Neuronal stem cell (in vitro differentiated cells): Measurements from ENCODE around the gene FOXL1.

ENCODE experiments used
- DNase-seq: peaks from one replicate; pipeline ENCODE4 v3.0.0-alpha.2; 2013; ENCODE audit warnings: low spot score
- H2AFZ ChIP-seq: one replicate; pipeline ENCODE4 v1.6.1; 2013; ENCODE audit warnings: mild to moderate bottlenecking, low read length, inconsistent platforms
- H2AK5ac ChIP-seq: 2 replicates; pipeline ENCODE4 v1.6.1; 2013; ENCODE audit warnings: low read depth, mild to moderate bottlenecking, inconsistent platforms, low read length, moderate library complexity, mixed read lengths
- H2BK120ac ChIP-seq: 2 replicates; pipeline ENCODE4 v1.6.1; 2013; ENCODE audit warnings: low read depth, mild to moderate bottlenecking, inconsistent platforms, low read length, moderate library complexity, mixed read lengths
- H2BK12ac ChIP-seq: one replicate; pipeline ENCODE4 v1.6.1; 2013; ENCODE audit warnings: low read length, inconsistent platforms
- H2BK15ac ChIP-seq: 2 replicates; pipeline ENCODE4 v1.6.1; 2013; ENCODE audit warnings: mild to moderate bottlenecking, low read length, inconsistent platforms, mixed read lengths
- H2BK5ac ChIP-seq: one replicate; pipeline ENCODE4 v1.6.1; 2013; ENCODE audit warnings: inconsistent platforms, mild to moderate bottlenecking, low read length, moderate library complexity
- H3K14ac ChIP-seq: one replicate; pipeline ENCODE4 v1.6.1; 2013; ENCODE audit warnings: low read length, inconsistent platforms
- H3K18ac ChIP-seq: 2 replicates; pipeline ENCODE4 v1.6.1; 2013; ENCODE audit warnings: low read length, inconsistent platforms
- H3K23ac ChIP-seq: 2 replicates; pipeline ENCODE4 v1.6.1; 2013; ENCODE audit warnings: low read depth, mild to moderate bottlenecking, mixed read lengths, low read length, inconsistent platforms; ENCODE audit not compliant: poor library complexity
- H3K27ac ChIP-seq: replicated peaks from 3 replicates; pipeline ENCODE4 v1.5.1; 2013; ENCODE audit warnings: low read length, inconsistent platforms
- H3K27me3 ChIP-seq, 3 experiments: 2 replicates each; pipeline ENCODE4 v1.6.1; 2013; ENCODE audit warnings: low read length in 3 of 3, mild to moderate bottlenecking in 2 of 3, inconsistent platforms in 1 of 3, low read depth in 1 of 3, mixed read lengths in 1 of 3, moderate library complexity in 1 of 3; ENCODE audit not compliant: control insufficient read depth in 3 of 3, insufficient read depth in 3 of 3
- H3K36me3 ChIP-seq, 2 donors: replicated peaks in 1 of 2; 2 replicates each; pipeline ENCODE4 v1.6.1; 2013; ENCODE audit warnings: low read length in 2 of 2; ENCODE audit not compliant: control insufficient read depth in 2 of 2, insufficient read depth in 2 of 2
- H3K4ac ChIP-seq: 2 replicates; pipeline ENCODE4 v1.6.1; 2013; ENCODE audit warnings: inconsistent platforms, mild to moderate bottlenecking, low read length, moderate library complexity
- H3K4me1 ChIP-seq, 2 donors: 1 replicate in 1 of 2; 2 replicates in 1 of 2; pipeline ENCODE4 v1.6.1; 2013; ENCODE audit warnings: low read length in 2 of 2, low read depth in 1 of 2; ENCODE audit not compliant: control insufficient read depth in 2 of 2, insufficient read depth in 1 of 2
- H3K4me2 ChIP-seq: one replicate; pipeline ENCODE4 v1.6.1; 2013; ENCODE audit warnings: mild to moderate bottlenecking, low read length, inconsistent platforms; ENCODE audit not compliant: insufficient read depth, poor library complexity, severe bottlenecking
- H3K4me3 ChIP-seq, 2 donors: 2 replicates each; pipeline ENCODE4 v1.5.1; 2013; ENCODE audit warnings: low read length in 2 of 2, mild to moderate bottlenecking in 2 of 2, inconsistent platforms in 1 of 2, moderate library complexity in 1 of 2
- H3K79me1 ChIP-seq: one replicate; pipeline ENCODE4 v1.6.1; 2013; ENCODE audit warnings: low read depth, mild to moderate bottlenecking, inconsistent platforms, low read length, moderate library complexity
- H3K9ac ChIP-seq: one replicate; pipeline ENCODE4 v1.6.1; 2013; ENCODE audit warnings: mild to moderate bottlenecking, low read depth, low read length, inconsistent platforms; ENCODE audit not compliant: poor library complexity
- H3K9me3 ChIP-seq, 2 donors: replicated peaks in 1 of 2; 2 replicates each; pipeline versions ENCODE3 to v1.6.1; 2013; ENCODE audit warnings: low read length in 2 of 2, mild to moderate bottlenecking in 2 of 2, inconsistent platforms in 1 of 2, low read depth in 1 of 2, mixed read lengths in 1 of 2, moderate library complexity in 1 of 2; ENCODE audit not compliant: control insufficient read depth in 2 of 2, insufficient read depth in 1 of 2
- H4K8ac ChIP-seq: one replicate; pipeline ENCODE4 v1.6.1; 2013; ENCODE audit warnings: low read depth, mild to moderate bottlenecking, inconsistent platforms, low read length, moderate library complexity
- H4K91ac ChIP-seq: one replicate; pipeline ENCODE4 v1.6.1; 2013; ENCODE audit warnings: low read length, low read depth, mild to moderate bottlenecking, inconsistent platforms; ENCODE audit not compliant: poor library complexity
- WGBS, 2 donors: extraction: QIAGEN DNeasy Blood & Tissue Kit; methylation state at CpG; one replicate each; pipeline ENCODE4 v1.1.7; 2013; ENCODE audit warnings: missing lambda C conversion rate in 2 of 2, mixed read lengths in 1 of 2; ENCODE audit not compliant: insufficient read length in 2 of 2, insufficient replicate concordance in 1 of 2; ENCODE audit errors: extremely low coverage in 2 of 2; 5-methylcytosine and 5-hydroxymethylcytosine counted together

Gene FOXL1

GRCh38 chr16:86591270-86591669 lies 12.9 kb downstream of the FOXL1 start:
- Histone ChIP-seq H3K23ac (no peak overlapping the region), H3K27ac (no peak overlapping the region), H3K9me3 (no peaks in the 10 kb centered on the region), H2AK5ac (no peak overlapping the region), H3K18ac (no peak overlapping the region), H3K27me3 (peaks cover 0 to 21% (median 0%) of the 10 kb centered on the region in 3 experiments), H2AFZ (no peak overlapping the region), H3K9ac (no peak overlapping the region), H2BK5ac (no peak overlapping the region), H4K91ac (no peak overlapping the region), H3K4me1 (no peaks in the 10 kb centered on the region), H2BK120ac (no peak overlapping the region), H3K4me2 (no peak overlapping the region), H3K14ac (no peak overlapping the region), H3K79me1 (no peaks in the 10 kb centered on the region), H2BK12ac (no peak overlapping the region), H3K4me3 (no peak overlapping the region), H3K36me3 (no peaks in the 10 kb centered on the region), H3K4ac (no peak overlapping the region), H2BK15ac (no peak overlapping the region), H4K8ac (no peak overlapping the region)
- DNase-seq: no peak
- WGBS, 2 donors: 100% methylated on average over 1 to 3 of the region's 4 CpGs

DNA sequence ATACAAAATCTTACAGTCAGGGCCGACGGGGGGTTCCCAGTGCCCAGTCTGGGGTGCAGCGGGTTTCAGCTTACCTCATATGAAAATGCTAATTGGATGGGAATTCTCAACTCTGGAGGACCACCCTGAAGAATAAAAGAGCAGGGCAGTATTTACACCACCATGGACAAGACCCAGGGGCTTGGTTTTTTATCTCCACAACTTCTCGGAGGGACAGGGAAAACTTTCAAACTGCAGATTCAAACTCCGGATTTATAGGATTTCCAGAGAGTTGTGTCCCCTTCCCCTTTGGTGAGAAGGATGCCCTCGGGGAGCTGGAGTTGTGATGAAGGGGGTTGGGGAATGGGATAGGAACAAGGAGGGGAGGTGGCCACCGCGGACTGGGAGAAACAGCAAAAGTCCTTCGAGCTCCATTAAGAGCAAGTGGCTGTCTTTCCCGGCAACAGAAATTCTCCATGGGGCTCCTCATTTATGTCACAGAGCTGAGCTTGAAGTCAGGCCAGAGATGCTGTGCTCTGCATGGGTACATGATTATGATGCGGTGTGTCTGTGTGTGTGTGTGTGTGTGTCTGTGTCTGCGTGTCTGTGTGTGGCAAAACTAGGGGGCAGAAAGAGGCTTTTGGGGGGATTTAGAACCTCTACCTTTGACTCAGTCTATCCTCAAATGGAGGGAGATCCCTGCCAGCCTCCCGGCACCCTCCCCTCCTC lies 15.7 kb downstream of the FOXL1 start:
- peaks cover 0 to 38% (median 0%) of the 10 kb centered on the region in 3 experiments for H3K27me3 ChIP-seq
- H3K4ac ChIP-seq: no peak overlapping the region
- no peak overlapping the region for H2BK12ac ChIP-seq
- H3K79me1 ChIP-seq: no peaks in the 10 kb centered on the region
- H2AFZ ChIP-seq: no peak overlapping the region
- no peak overlapping the region for H3K27ac ChIP-seq
- H3K23ac ChIP-seq: no peak overlapping the region
- no peak overlapping the region for H2AK5ac ChIP-seq
- no CpG with 5 or more reads among the region's 13 CpGs for WGBS, 2 donors
- no peaks in the 10 kb centered on the region for H3K9me3 ChIP-seq
- H3K9ac ChIP-seq: no peak overlapping the region
- H3K36me3 ChIP-seq: no peaks in the 10 kb centered on the region
- H2BK5ac ChIP-seq: no peak overlapping the region
- H3K4me3 ChIP-seq: no peak overlapping the region
- H2BK15ac ChIP-seq: no peak overlapping the region
- H3K4me1 ChIP-seq: no peaks in the 10 kb centered on the region
- H2BK120ac ChIP-seq: no peak overlapping the region
- H3K18ac ChIP-seq: no peak overlapping the region
- no peak overlapping the region for H3K14ac ChIP-seq
- H4K91ac ChIP-seq: no peak overlapping the region
- H4K8ac ChIP-seq: no peak overlapping the region
- DNase-seq: no peak
- H3K4me2 ChIP-seq: no peak overlapping the region

DNA sequence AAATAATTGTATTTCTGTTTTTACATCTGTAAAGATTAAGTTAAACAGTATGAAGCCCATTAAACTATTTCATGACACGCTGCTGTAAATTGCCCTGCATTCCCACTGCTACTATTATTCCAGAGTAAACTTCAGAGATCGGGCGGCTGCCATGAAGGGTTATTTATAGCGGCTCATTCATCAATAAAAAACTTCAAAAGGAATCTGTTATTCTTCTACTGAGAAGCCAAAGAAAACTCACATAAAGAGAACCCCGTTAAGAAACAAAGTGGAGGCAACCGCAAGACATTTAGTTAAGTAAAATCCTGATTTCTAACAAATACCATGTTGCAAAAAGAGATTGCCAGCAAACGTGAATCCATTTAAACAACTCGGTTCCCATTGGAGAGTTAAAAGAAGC lies 16.4 kb downstream of the FOXL1 start:
- Histone ChIP-seq H2AK5ac (no peak overlapping the region), H3K23ac (no peak overlapping the region), H3K4me1 (no peaks in the 10 kb centered on the region), H3K18ac (no peak overlapping the region), H3K27ac (no peak overlapping the region), H2BK15ac (no peak overlapping the region), H3K9me3 (no peaks in the 10 kb centered on the region), H3K79me1 (no peaks in the 10 kb centered on the region), H3K4ac (no peak overlapping the region), H2BK120ac (no peak overlapping the region), H2AFZ (no peak overlapping the region), H3K36me3 (no peaks in the 10 kb centered on the region), H3K27me3 (peaks cover 0 to 38% (median 0%) of the 10 kb centered on the region in 3 experiments), H4K8ac (no peak overlapping the region), H3K4me3 (no peak overlapping the region), H3K9ac (no peak overlapping the region), H2BK5ac (no peak overlapping the region), H4K91ac (no peak overlapping the region), H3K4me2 (no peak overlapping the region), H3K14ac (no peak overlapping the region), H2BK12ac (no peak overlapping the region)
- WGBS, 2 donors: no CpG with 5 or more reads among the region's 8 CpGs
- no peak for DNase-seq

GRCh38 chr16:86595983-86596605 lies 17.7 kb downstream of the FOXL1 start:
- Histone ChIP-seq H3K9ac (no peak overlapping the region), H3K27me3 (peaks cover 0 to 43% (median 0%) of the 10 kb centered on the region in 3 experiments), H2BK120ac (no peak overlapping the region), H3K4me1 (no peaks in the 10 kb centered on the region), H2AFZ (no peak overlapping the region), H2BK12ac (no peak overlapping the region), H3K27ac (no peak overlapping the region), H2BK5ac (no peak overlapping the region), H3K9me3 (no peaks in the 10 kb centered on the region), H3K4me2 (no peak overlapping the region), H3K14ac (no peak overlapping the region), H4K91ac (no peak overlapping the region), H2AK5ac (no peak overlapping the region), H3K4me3 (no peak overlapping the region), H3K23ac (no peak overlapping the region), H3K79me1 (no peaks in the 10 kb centered on the region), H4K8ac (no peak overlapping the region), H2BK15ac (no peak overlapping the region), H3K18ac (no peak overlapping the region), H3K36me3 (no peaks in the 10 kb centered on the region), H3K4ac (no peak overlapping the region)
- DNase-seq: no peak
- WGBS, 2 donors: no CpG with 5 or more reads among the region's 10 CpGs
